HG02642 (cell line): ENCODE data around the gene PMPCB.

Source experiments
- ATAC-seq: cut with Tn5 transposase; IDR thresholded peaks from one replicate; pipeline ENCODE4 v1.9.1; 2021; ENCODE audit warnings: mild to moderate bottlenecking; ENCODE audit not compliant: unreplicated experiment, poor library complexity

PMPCB gene

GRCh38 chr7:103317009-103317408 is 19.8 kb downstream of the PMPCB start:
- ATAC-seq, result no peak

GRCh38 chr7:103325744-103326143 is 28.5 kb downstream of the PMPCB start:
- ATAC-seq, result no peak

- ATAC-seq, result no peak
Measured at GRCh38 chr7:103336761-103337160, 39.5 kb downstream of the PMPCB start.

- ATAC-seq, result no peak
Measured at GRCh38 chr7:103338864-103339263, 41.6 kb downstream of the PMPCB start.

- no peak for ATAC-seq
Measured at GRCh38 chr7:103341466-103341865, 44.2 kb downstream of the PMPCB start.

- ATAC-seq, result no peak
Measured at GRCh38 chr7:103343332-103343731, 46.1 kb downstream of the PMPCB start.

GRCh38 chr7:103343758-103344452 is 46.7 kb downstream of the PMPCB start:
- ATAC-seq, result peak; percentile 21

GRCh38 chr7:103344453-103345149 is 47.4 kb downstream of the PMPCB start, which contains the start of gene DNAJC2:
DNAJC2 (minus strand) TSS chr7:103344767; CDS start chr7:103344622, 145 bp downstream.
- peak; percentile 83 for ATAC-seq

- no peak for ATAC-seq
Measured at GRCh38 chr7:103346396-103346795, 49.2 kb downstream of the PMPCB start.

- ATAC-seq, result peak; percentile 75
Measured at GRCh38 chr7:103347507-103348267, 50.5 kb downstream of the PMPCB start, which contains the start of gene PSMC2. PSMC2 (plus strand) TSS chr7:103347643; CDS start chr7:103347712, 69 bp downstream.

GRCh38 chr7:103348452-103348851 is 51.2 kb downstream of the PMPCB start:
- ATAC-seq, result no peak

- ATAC-seq, result no peak
Measured at GRCh38 chr7:103348959-103349358, 51.7 kb downstream of the PMPCB start.

GRCh38 chr7:103349805-103350204 is 52.6 kb downstream of the PMPCB start:
- ATAC-seq, result no peak
